ENCODE data around the gene TMOD1. TPM values are rescaled to one million over a fixed set of nuclear protein-coding genes. Genes with fewer than 3 reads are reported as not detected.

The TMOD1 gene
- total and polyA plus RNA-seq, 2 of the 13 experiments (the other 11 are each of a cell fraction or from before 2014, with no cell fraction given) = 0.04 to 0.07 TPM

DNA sequence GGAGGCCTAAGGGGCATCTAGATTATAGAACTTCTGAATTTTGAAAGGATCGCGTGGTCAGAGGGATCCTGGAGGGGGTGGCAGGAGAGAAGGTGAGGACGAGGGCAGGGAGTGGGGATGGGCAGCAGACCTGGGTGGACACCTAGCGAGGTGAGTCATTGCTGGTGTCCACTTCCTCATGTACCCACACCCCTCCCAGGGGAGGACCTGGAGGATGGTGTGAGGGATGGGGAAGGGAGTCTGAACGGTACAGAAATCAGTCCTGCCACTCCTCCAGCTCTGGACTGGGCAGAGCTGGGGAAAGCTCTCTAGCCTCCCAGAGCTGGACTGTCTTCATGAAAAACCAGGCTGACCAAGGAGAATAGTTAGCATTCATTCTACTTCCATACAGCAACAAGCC is 46.9 kb downstream of the TMOD1 start:
- Histone ChIP-seq H3K36me3 (replicated peaks in 1 of 2; ENCODE audit: control insufficient read depth in 1 of 2, insufficient read depth in 2 of 2, low read length in 2 of 2) (no peaks in the 10 kb centered on the region), H3K4me2 (ENCODE audit: low read depth, low read length) (no peak overlapping the region), H3K9me3 (ENCODE audit: low read length) (no peaks in the 10 kb centered on the region), H3K27me3 (ENCODE audit: control insufficient read depth in 1 of 2, insufficient read depth in 2 of 2, low read length in 2 of 2) (peaks cover 2 to 6% of the 10 kb centered on the region in 2 experiments; a peak in 1 of 5 replicates), H4K20me1 (ENCODE audit: insufficient read depth, low read length) (no peaks in the 10 kb centered on the region), H3K4me3 (replicated peaks in 1 of 3; ENCODE audit: insufficient read depth in 1 of 3, low read depth in 2 of 3, low read length in 3 of 3) (no peak overlapping the region), H3K79me2 (ENCODE audit: insufficient read depth, low read length) (no peaks in the 10 kb centered on the region), H3K27ac (ENCODE audit: extremely low read length, insufficient read depth, low read length) (no peak overlapping the region), H3K4me1 (ENCODE audit: insufficient read depth, low read length) (peaks cover 16% of the 10 kb centered on the region), H3K9ac (ENCODE audit: insufficient read depth, low read depth, low read length) (no peak overlapping the region), H2AFZ (ENCODE audit: low read length) (no peak overlapping the region)
- ChIA-PET CTCF (ENCODE audit: low intra/inter-chr PET ratio, low total read pairs) (no interaction called here), POLR2A (no interaction called here)
- intact Hi-C loops (cut with micrococcal nuclease; ENCODE audit: unreplicated experiment) (no loop called here), in situ Hi-C loops (cut with HindIII; ENCODE audit: extremely low pct_ligation_motif_present, low pct_unique_long_range_greater_than_20kb) (no loop called here)
- TF ChIP-seq ZFP82 (CRISPR knock-in tag; IDR thresholded peaks at IDR 0.05; ENCODE audit: borderline replicate concordance) = no peak
- TF ChIP-seq HDAC2 (CRISPR knock-in tag; IDR thresholded peaks at IDR 0.05) = no peak
- TF ChIP-seq, protein P1, sequence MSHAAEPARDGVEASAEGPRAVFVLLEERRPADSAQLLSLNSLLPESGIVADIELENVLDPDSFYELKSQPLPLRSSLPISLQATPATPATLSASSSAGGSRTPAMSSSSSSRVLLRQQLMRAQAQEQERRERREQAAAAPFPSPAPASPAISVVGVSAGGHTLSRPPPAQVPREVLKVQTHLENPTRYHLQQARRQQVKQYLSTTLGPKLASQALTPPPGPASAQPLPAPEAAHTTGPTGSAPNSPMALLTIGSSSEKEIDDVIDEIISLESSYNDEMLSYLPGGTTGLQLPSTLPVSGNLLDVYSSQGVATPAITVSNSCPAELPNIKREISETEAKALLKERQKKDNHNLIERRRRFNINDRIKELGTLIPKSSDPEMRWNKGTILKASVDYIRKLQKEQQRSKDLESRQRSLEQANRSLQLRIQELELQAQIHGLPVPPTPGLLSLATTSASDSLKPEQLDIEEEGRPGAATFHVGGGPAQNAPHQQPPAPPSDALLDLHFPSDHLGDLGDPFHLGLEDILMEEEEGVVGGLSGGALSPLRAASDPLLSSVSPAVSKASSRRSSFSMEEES (CRISPR knock-in tag; IDR thresholded peaks at IDR 0.05) = no peak
- no peak for TF ChIP-seq ZNF737 (CRISPR knock-in tag; IDR thresholded peaks at IDR 0.05; ENCODE audit: borderline replicate concordance)
- no peak for TF ChIP-seq TARDBP (CRISPR knock-in tag; IDR thresholded peaks at IDR 0.05)
- TF ChIP-seq HOXA9 (CRISPR knock-in tag; IDR thresholded peaks at IDR 0.05; ENCODE audit: borderline replicate concordance) = no peak
- no TSS peak for BruUV-seq (replicated peaks)
- ATAC-seq (no peak), DNase-seq (ENCODE audit: low spot score) (no peak), FAIRE-seq (no peak)
- WGBS (ENCODE audit: low lambda C conversion rate) = 27% methylated on average over 4 of the region's 5 CpGs

GRCh38 chr9:97548819-97549540 is 47.5 kb downstream of the TMOD1 start:
- CTCF ChIA-PET (ENCODE audit: low intra/inter-chr PET ratio, low total read pairs) = no interaction called here
- no TSS peak for BruUV-seq (replicated peaks)
- intact Hi-C loops (cut with micrococcal nuclease; ENCODE audit: unreplicated experiment) = no loop called here
- H2AFZ ChIP-seq (ENCODE audit: low read length) = no peak overlapping the region
- H3K9me3 ChIP-seq (ENCODE audit: low read length) = no peaks in the 10 kb centered on the region
- WGBS (ENCODE audit: low lambda C conversion rate) = 20% methylated on average over 3 of the region's 3 CpGs
- H3K4me1 ChIP-seq (ENCODE audit: insufficient read depth, low read length) = peaks cover 16% of the 10 kb centered on the region
- peaks cover 2 to 8% of the 10 kb centered on the region in 2 experiments; a peak in 1 of 5 replicates for H3K27me3 ChIP-seq (ENCODE audit: control insufficient read depth in 1 of 2, insufficient read depth in 2 of 2, low read length in 2 of 2)
- no peaks in the 10 kb centered on the region for H4K20me1 ChIP-seq (ENCODE audit: insufficient read depth, low read length)
- DNase-seq (ENCODE audit: low spot score) = no peak
- no peak overlapping the region for H3K4me2 ChIP-seq (ENCODE audit: low read depth, low read length)
- no peaks in the 10 kb centered on the region for H3K36me3 ChIP-seq (replicated peaks in 1 of 2; ENCODE audit: control insufficient read depth in 1 of 2, insufficient read depth in 2 of 2, low read length in 2 of 2)
- FAIRE-seq = no peak
- no peaks in the 10 kb centered on the region for H3K79me2 ChIP-seq (ENCODE audit: insufficient read depth, low read length)
- ATAC-seq = no peak
- POLR2A ChIA-PET = interaction anchor here (0.6 kb wide), 1 partner anchor 34 kb away, joined by 3 read pairs; no protein-coding TSS in a partner anchor
- no peak overlapping the region for H3K9ac ChIP-seq (ENCODE audit: insufficient read depth, low read depth, low read length)
- in situ Hi-C loops (cut with HindIII; ENCODE audit: extremely low pct_ligation_motif_present, low pct_unique_long_range_greater_than_20kb) = no loop called here
- no peak overlapping the region for H3K4me3 ChIP-seq (replicated peaks in 1 of 3; ENCODE audit: insufficient read depth in 1 of 3, low read depth in 2 of 3, low read length in 3 of 3)
- no peak overlapping the region for H3K27ac ChIP-seq (ENCODE audit: extremely low read length, insufficient read depth, low read length)
- TF ChIP-seq ZNF879 (CRISPR knock-in tag; IDR thresholded peaks at IDR 0.05) (no peak), ISL2 (CRISPR knock-in tag; IDR thresholded peaks at IDR 0.05) (no peak), ZNF17 (CRISPR knock-in tag; IDR thresholded peaks at IDR 0.05) (no peak), TOPORS (CRISPR knock-in tag; IDR thresholded peaks at IDR 0.05) (no peak), SPEN (CRISPR knock-in tag; IDR thresholded peaks at IDR 0.05; ENCODE audit: low read depth) (no peak), ZNF530 (CRISPR knock-in tag; IDR thresholded peaks at IDR 0.05; ENCODE audit: low read depth) (no peak), ZNF660 (CRISPR knock-in tag; IDR thresholded peaks at IDR 0.05; ENCODE audit: borderline replicate concordance, low read depth) (no peak), HMGA1 (CRISPR knock-in tag; conservative IDR thresholded peaks at IDR 0.05) (no peak), RARG (CRISPR knock-in tag; IDR thresholded peaks at IDR 0.05; ENCODE audit: low read depth) (no peak)
